H9 (cell line): ENCODE measurements around the gene DBNDD1. TPM values are rescaled to one million over a fixed set of nuclear protein-coding genes. Genes with fewer than 3 reads are reported as not detected.

ENCODE experiments used
- DNase-seq: peaks from one replicate; pipeline ENCODE4 v3.0.0-alpha.2; 2017
- H2AFZ ChIP-seq: one replicate; pipeline ENCODE4 v1.6.1; 2013; ENCODE audit warnings: mild to moderate bottlenecking, low read length, control low read depth, moderate library complexity
- H2AK5ac ChIP-seq: 2 replicates; pipeline ENCODE4 v1.6.1; 2013; ENCODE audit warnings: low read length, control low read depth, mixed read lengths; ENCODE audit not compliant: insufficient read length
- H2BK120ac ChIP-seq: one replicate; pipeline ENCODE4 v1.6.1; 2013; ENCODE audit warnings: low read depth, mild to moderate bottlenecking, low read length, control low read depth, inconsistent platforms; ENCODE audit not compliant: poor library complexity, severe bottlenecking
- H2BK12ac ChIP-seq: 2 replicates; pipeline ENCODE4 v1.6.1; 2013; ENCODE audit warnings: low read length, control low read depth, mixed read lengths, low read depth; ENCODE audit not compliant: insufficient read length
- H2BK15ac ChIP-seq: 2 replicates; pipeline ENCODE4 v1.6.1; 2013; ENCODE audit warnings: low read depth, low read length, control low read depth
- H2BK20ac ChIP-seq: one replicate; pipeline ENCODE4 v1.6.1; 2013; ENCODE audit warnings: low read depth, mild to moderate bottlenecking, low read length, control low read depth, inconsistent platforms; ENCODE audit not compliant: poor library complexity, severe bottlenecking
- H2BK5ac ChIP-seq: 2 replicates; pipeline ENCODE4 v1.6.1; 2013; ENCODE audit warnings: low read length, control low read depth, mixed read lengths; ENCODE audit not compliant: insufficient read length
- H3K14ac ChIP-seq: 2 replicates; pipeline ENCODE4 v1.6.1; 2013; ENCODE audit warnings: low read length, control low read depth; ENCODE audit not compliant: insufficient read depth
- H3K18ac ChIP-seq: 2 replicates; pipeline ENCODE4 v1.6.1; 2013; ENCODE audit warnings: low read depth, mild to moderate bottlenecking, mixed read lengths, low read length, control low read depth; ENCODE audit not compliant: insufficient read length
- H3K23ac ChIP-seq: 2 replicates; pipeline ENCODE4 v1.6.1; 2013; ENCODE audit warnings: low read length, control low read depth, mixed read lengths, low read depth; ENCODE audit not compliant: insufficient read length
- H3K23me2 ChIP-seq: 2 replicates; pipeline ENCODE4 v1.6.1; 2013; ENCODE audit warnings: low read depth, mild to moderate bottlenecking, mixed read lengths, low read length, control low read depth; ENCODE audit not compliant: insufficient read length, poor library complexity, severe bottlenecking
- H3K27ac ChIP-seq: 2 replicates; pipeline ENCODE4 v1.5.1; 2013; ENCODE audit warnings: low read length, control low read depth, mixed read lengths, low read depth; ENCODE audit not compliant: insufficient read length
- H3K27me3 ChIP-seq: 2 replicates; pipeline ENCODE4 v1.6.1; 2013; ENCODE audit warnings: low read length, control low read depth, inconsistent platforms; ENCODE audit not compliant: insufficient read depth
- H3K4ac ChIP-seq: 2 replicates; pipeline ENCODE4 v1.6.1; 2013; ENCODE audit warnings: low read depth, mild to moderate bottlenecking, control low read depth, inconsistent platforms, low read length, moderate library complexity
- H3K4me1 ChIP-seq: 2 replicates; pipeline ENCODE4 v1.6.1; 2013; ENCODE audit warnings: low read length, control low read depth, inconsistent platforms; ENCODE audit not compliant: insufficient read depth
- H3K4me2 ChIP-seq: 2 replicates; pipeline ENCODE4 v1.6.1; 2013; ENCODE audit warnings: low read length, control low read depth, mixed read lengths; ENCODE audit not compliant: insufficient read length, insufficient read depth
- H3K56ac ChIP-seq: 2 replicates; pipeline ENCODE4 v1.6.1; 2013; ENCODE audit warnings: low read depth, mild to moderate bottlenecking, mixed read lengths, low read length, control low read depth; ENCODE audit not compliant: insufficient read length
- H3K79me1 ChIP-seq: 2 replicates; pipeline ENCODE4 v1.6.1; 2013; ENCODE audit warnings: low read depth, mild to moderate bottlenecking, moderate library complexity, low read length, control low read depth, inconsistent platforms; ENCODE audit not compliant: insufficient read depth, poor library complexity, severe bottlenecking
- H3K79me2 ChIP-seq: 2 replicates; pipeline ENCODE4 v1.6.1; 2013; ENCODE audit warnings: low read length, control low read depth, inconsistent platforms; ENCODE audit not compliant: insufficient read depth
- H3K9ac ChIP-seq: 2 replicates; pipeline ENCODE4 v1.6.1; 2013; ENCODE audit warnings: low read length, control low read depth, mixed read lengths; ENCODE audit not compliant: insufficient read length; ENCODE audit errors: extremely low read depth
- H3K9me3 ChIP-seq: one replicate; pipeline ENCODE4 v1.6.1; 2013; ENCODE audit warnings: low read depth, low read length, inconsistent platforms; ENCODE audit not compliant: control insufficient read depth
- H3T11ph ChIP-seq: one replicate; pipeline ENCODE4 v1.6.1; 2013; ENCODE audit warnings: mild to moderate bottlenecking, low read length, control low read depth, inconsistent platforms
- H4K20me1 ChIP-seq: one replicate; pipeline ENCODE4 v1.6.1; 2013; ENCODE audit not compliant: control insufficient read depth, insufficient read length, insufficient read depth
- H4K5ac ChIP-seq: 2 replicates; pipeline ENCODE4 v1.6.1; 2013; ENCODE audit warnings: low read depth, mild to moderate bottlenecking, mixed read lengths, low read length, control low read depth; ENCODE audit not compliant: insufficient read length
- H4K8ac ChIP-seq: replicated peaks from 2 replicates; pipeline ENCODE4 v1.6.1; 2013; ENCODE audit warnings: low read length, control low read depth, mixed read lengths, low read depth; ENCODE audit not compliant: insufficient read length
- H4K91ac ChIP-seq: 2 replicates; pipeline ENCODE4 v1.6.1; 2013; ENCODE audit warnings: low read depth, mild to moderate bottlenecking, moderate library complexity, mixed read lengths, low read length, control low read depth; ENCODE audit not compliant: insufficient read length
- H3K27ac Mint-ChIP-seq, 3 experiments: 2 replicates in 2 of 3; 3 replicates in 1 of 3; pipeline ENCODE4 v1.8.0; 2020 to 2021; ENCODE audit warnings: mixed read lengths in 3 of 3, mild to moderate bottlenecking in 1 of 3, moderate library complexity in 1 of 3
- H3K27me3 Mint-ChIP-seq: 2 replicates; pipeline ENCODE4 v1.8.0; 2021; ENCODE audit warnings: low read depth, mild to moderate bottlenecking, moderate library complexity, mixed read lengths
- H3K36me3 Mint-ChIP-seq, 3 experiments: 2 replicates in 2 of 3; 3 replicates in 1 of 3; pipeline ENCODE4 v1.8.0; 2020 to 2021; ENCODE audit warnings: low read depth in 3 of 3, mixed read lengths in 3 of 3; ENCODE audit not compliant: insufficient read depth in 1 of 3
- H3K4me1 Mint-ChIP-seq, 2 experiments: 2 replicates each; pipeline ENCODE4 v1.8.0; 2020; ENCODE audit warnings: mixed read lengths in 2 of 2
- H3K4me3 Mint-ChIP-seq, 2 experiments: 2 replicates in 1 of 2; 3 replicates in 1 of 2; pipeline ENCODE4 v1.8.0; 2020 to 2021; ENCODE audit warnings: mild to moderate bottlenecking in 2 of 2, mixed read lengths in 2 of 2, moderate library complexity in 1 of 2
- H3K9me3 Mint-ChIP-seq, 2 experiments: 2 replicates in 1 of 2; 3 replicates in 1 of 2; pipeline ENCODE4 v1.8.0; 2020; ENCODE audit warnings: mild to moderate bottlenecking in 2 of 2, mixed read lengths in 2 of 2, moderate library complexity in 1 of 2
- CTCF ChIP-seq: fragments of 200-600 bp; sonication (generic); conservative IDR thresholded peaks from 3 replicates; pipeline ENCODE4 v1.8.0; 2021; ENCODE audit warnings: antibody characterized with exemption, mild to moderate bottlenecking
- WGBS: extraction: QIAGEN DNeasy Blood & Tissue Kit; methylation state at CpG from one replicate; pipeline ENCODE4 v1.1.7; 2013; ENCODE audit warnings: missing lambda C conversion rate, low lambda C conversion rate, mixed read lengths; ENCODE audit not compliant: insufficient read length; ENCODE audit errors: extremely low coverage; 5-methylcytosine and 5-hydroxymethylcytosine counted together
- total RNA-seq: library from RNA; stranded (reverse); gene quantifications from 2 replicates; pipeline ENCODE4 v1.2.1, GENCODE V29; 2021

Gene DBNDD1
- total RNA-seq, 1 experiment from 2014 or later = 87.3 TPM

- H3K4ac ChIP-seq = no peak overlapping the region
- H3K23ac ChIP-seq = no peak overlapping the region
- no peak for DNase-seq
- WGBS = no CpG with 5 or more reads among the region's 7 CpGs
- no peak overlapping the region for H3K56ac ChIP-seq
- no peak overlapping the region for H3K18ac ChIP-seq
- Mint-ChIP-seq H3K4me1 (no peaks in the 10 kb centered on the region), H3K4me3 (no peak overlapping the region), H3K9me3 (no peaks in the 10 kb centered on the region), H3K27me3 (no peaks in the 10 kb centered on the region), H3K36me3 (peaks cover 43 to 80% (median 67%) of the 10 kb centered on the region in 3 experiments), H3K27ac (peak overlapping the region in 1 of 3 experiments; percentile 57; a peak in 1 of 7 replicates)
- no peak overlapping the region for H3K14ac ChIP-seq
- H2BK120ac ChIP-seq = no peak overlapping the region
- H2AK5ac ChIP-seq = no peak overlapping the region
- no peaks in the 10 kb centered on the region for H3K27me3 ChIP-seq
- H3K79me1 ChIP-seq = no peaks in the 10 kb centered on the region
- no peak overlapping the region for H2AFZ ChIP-seq
- no peak overlapping the region for H2BK15ac ChIP-seq
- no peak overlapping the region for H4K91ac ChIP-seq
- H3K4me1 ChIP-seq = no peaks in the 10 kb centered on the region
- TF ChIP-seq CTCF = no peak
- H2BK12ac ChIP-seq = no peak overlapping the region
- H2BK5ac ChIP-seq = no peak overlapping the region
- H3K27ac ChIP-seq = no peak overlapping the region
- H3K23me2 ChIP-seq = no peaks in the 10 kb centered on the region
- no peaks in the 10 kb centered on the region for H3K9me3 ChIP-seq
- H4K20me1 ChIP-seq = no peaks in the 10 kb centered on the region
- H3K79me2 ChIP-seq = no peaks in the 10 kb centered on the region
- no peak overlapping the region for H3T11ph ChIP-seq
- no peak overlapping the region for H3K4me2 ChIP-seq
- H4K5ac ChIP-seq = no peak overlapping the region
- H4K8ac ChIP-seq = no peak overlapping the region
- H2BK20ac ChIP-seq = no peak overlapping the region
- no peak overlapping the region for H3K9ac ChIP-seq
Observed at GRCh38 chr16:89987169-89987568, 32.1 kb downstream of the DBNDD1 start.
